Stimulated activated naive B cell treated with anti-CD40 and anti-IgM and Interleukin-4, amounts not matched to agents 10 μg/mL and 1 μg/mL and 100 μg/mL, for 72 hours (primary cell): Measurements from ENCODE around the gene EVA1B.
A peak's percentile ranks its signal among the peaks of the same experiment; 100 is the strongest.

ENCODE experiments used
- ATAC-seq, 2 donors: fragments of 150-1000 bp; cut with Tn5 transposase; replicated peaks; 2 replicates each; pipeline ENCODE4 v1.10.0; 2021; ENCODE audit warnings: moderate library complexity in 1 of 2
- DNase-seq: peaks from one replicate; pipeline ENCODE4 v3.0.0; 2021
- H3K27ac Mint-ChIP-seq: one replicate; pipeline ENCODE4 v1.8.0; 2022; ENCODE audit warnings: mild to moderate bottlenecking, mixed read lengths
- H3K27me3 Mint-ChIP-seq, 2 donors: one replicate each; pipeline ENCODE4 v1.8.0; 2022; ENCODE audit warnings: mixed read lengths in 2 of 2
- H3K36me3 Mint-ChIP-seq, 2 donors: one replicate each; pipeline ENCODE4 v1.8.0; 2022; ENCODE audit warnings: mixed read lengths in 2 of 2, mild to moderate bottlenecking in 1 of 2
- H3K4me1 Mint-ChIP-seq, 2 donors: one replicate each; pipeline ENCODE4 v1.8.0; 2022; ENCODE audit warnings: mixed read lengths in 2 of 2, mild to moderate bottlenecking in 1 of 2
- H3K4me3 Mint-ChIP-seq, 2 donors: one replicate each; pipeline ENCODE4 v1.8.0; 2022; ENCODE audit warnings: mild to moderate bottlenecking in 2 of 2, mixed read lengths in 2 of 2, moderate library complexity in 1 of 2
- H3K9me3 Mint-ChIP-seq, 2 donors: one replicate each; pipeline ENCODE4 v1.8.0; 2022; ENCODE audit warnings: mixed read lengths in 2 of 2, mild to moderate bottlenecking in 1 of 2

The EVA1B gene

DNA sequence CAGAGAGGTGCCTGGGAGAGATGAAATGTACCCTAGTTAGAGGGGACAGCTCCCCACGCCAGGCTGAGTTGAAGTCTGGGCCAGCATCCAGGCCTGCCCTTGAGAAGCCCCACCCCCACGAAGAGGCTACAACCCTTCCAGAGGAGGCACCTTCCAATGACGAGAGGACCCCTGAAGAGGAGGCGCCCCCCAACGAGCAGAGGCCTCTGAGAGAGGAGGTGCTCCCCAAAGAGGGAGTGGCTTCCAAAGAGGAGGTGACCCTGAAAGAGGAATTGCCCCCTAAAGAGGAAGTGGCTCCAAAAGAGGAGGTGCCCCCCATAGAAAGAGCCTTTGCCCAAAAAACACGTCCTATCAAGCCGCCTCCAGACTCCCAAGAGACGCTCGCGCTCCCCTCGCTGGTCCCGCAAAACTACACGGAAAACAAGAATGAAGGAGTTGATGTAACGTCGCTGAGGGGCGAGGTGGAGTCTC is 3.1 kb downstream of the EVA1B start:
- ATAC-seq: peak in 1 of 2 donors; percentile 17
- peaks cover 0 to 4% of the 10 kb centered on the region in 2 donors for H3K36me3 Mint-ChIP-seq

DNA sequence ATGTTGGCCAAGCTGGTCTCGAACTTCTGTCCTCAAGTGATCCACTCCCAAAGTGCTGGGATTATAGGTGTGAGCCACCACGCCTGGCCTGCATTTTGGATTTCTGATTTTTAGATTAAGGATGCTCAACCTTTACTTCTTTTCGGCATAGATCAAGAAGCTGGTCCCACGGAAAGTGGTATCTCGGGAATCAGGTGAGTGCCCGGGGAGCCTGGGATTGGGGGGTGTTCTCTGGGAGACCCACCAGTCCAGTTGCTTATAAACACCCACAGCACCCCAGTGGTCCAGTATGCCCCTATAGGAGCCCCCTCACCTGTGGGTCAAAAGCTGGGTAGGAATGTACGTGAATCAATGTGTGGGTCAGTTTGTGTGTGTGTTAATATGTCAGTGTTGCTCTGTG is 14.0 kb downstream of the EVA1B start:
- DNase-seq (no peak), ATAC-seq (no peak)
- H3K27ac Mint-ChIP-seq: no peak overlapping the region
- peaks cover 0 to 3% of the 10 kb centered on the region in 2 donors for H3K27me3 Mint-ChIP-seq
- H3K9me3 Mint-ChIP-seq: no peaks in the 10 kb centered on the region
- peaks cover 10 to 28% of the 10 kb centered on the region in 2 donors for H3K36me3 Mint-ChIP-seq
- no peak overlapping the region for H3K4me3 Mint-ChIP-seq
- H3K4me1 Mint-ChIP-seq: peaks cover 20 to 32% of the 10 kb centered on the region in 2 donors

More for the DNA sequence above, 3.1 kb downstream of the EVA1B start:
- Mint-ChIP-seq H3K27me3 (peaks cover 0 to 6% of the 10 kb centered on the region in 2 donors), H3K27ac (peak overlapping the region; percentile 59), H3K4me1 (peaks cover 21 to 33% of the 10 kb centered on the region in 2 donors), H3K4me3 (peak overlapping the region; percentile 84 to 88), H3K9me3 (no peaks in the 10 kb centered on the region)
- DNase-seq: no peak

DNA sequence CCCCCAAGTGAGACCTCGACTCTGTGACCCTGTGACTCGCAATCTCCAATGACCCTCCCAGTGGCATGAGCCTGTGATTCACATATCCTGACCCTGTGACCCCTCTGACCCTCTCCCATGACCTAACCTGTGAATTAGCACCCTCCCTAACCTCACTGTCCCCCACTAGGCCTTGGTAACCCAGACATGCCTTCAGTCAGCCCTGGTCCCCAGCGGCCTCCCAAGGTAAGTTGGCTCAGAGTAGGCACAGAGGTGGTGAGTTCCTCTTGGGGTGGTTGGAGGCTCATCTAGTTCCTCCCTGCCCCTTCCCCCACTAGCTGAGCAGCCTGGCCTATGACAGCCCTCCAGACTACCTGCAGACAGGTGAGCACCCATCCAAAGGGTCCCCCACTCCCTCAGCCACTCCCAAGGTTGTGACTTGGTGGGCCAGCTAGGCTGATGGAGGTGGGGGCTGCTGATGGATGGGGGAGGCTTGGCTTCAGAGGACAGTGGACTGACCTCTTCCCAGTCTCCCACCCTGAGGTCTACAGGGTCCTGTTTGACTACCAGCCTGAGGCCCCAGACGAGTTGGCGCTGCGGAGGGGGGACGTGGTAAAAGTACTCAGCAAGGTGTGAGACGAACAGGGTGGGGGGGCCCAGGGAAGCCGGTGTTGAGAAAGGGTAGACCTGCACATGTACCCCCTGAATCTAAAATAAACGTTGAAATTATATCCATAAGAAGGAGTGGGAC is 15.7 kb downstream of the EVA1B start:
- ATAC-seq (no peak), DNase-seq (no peak)
- Mint-ChIP-seq H3K36me3 (peaks cover 18 to 38% of the 10 kb centered on the region in 2 donors), H3K27ac (no peak overlapping the region), H3K27me3 (peaks cover 0 to 3% of the 10 kb centered on the region in 2 donors), H3K9me3 (no peaks in the 10 kb centered on the region), H3K4me1 (peaks cover 25 to 43% of the 10 kb centered on the region in 2 donors), H3K4me3 (peak overlapping the region; percentile 89 to 98)

DNA sequence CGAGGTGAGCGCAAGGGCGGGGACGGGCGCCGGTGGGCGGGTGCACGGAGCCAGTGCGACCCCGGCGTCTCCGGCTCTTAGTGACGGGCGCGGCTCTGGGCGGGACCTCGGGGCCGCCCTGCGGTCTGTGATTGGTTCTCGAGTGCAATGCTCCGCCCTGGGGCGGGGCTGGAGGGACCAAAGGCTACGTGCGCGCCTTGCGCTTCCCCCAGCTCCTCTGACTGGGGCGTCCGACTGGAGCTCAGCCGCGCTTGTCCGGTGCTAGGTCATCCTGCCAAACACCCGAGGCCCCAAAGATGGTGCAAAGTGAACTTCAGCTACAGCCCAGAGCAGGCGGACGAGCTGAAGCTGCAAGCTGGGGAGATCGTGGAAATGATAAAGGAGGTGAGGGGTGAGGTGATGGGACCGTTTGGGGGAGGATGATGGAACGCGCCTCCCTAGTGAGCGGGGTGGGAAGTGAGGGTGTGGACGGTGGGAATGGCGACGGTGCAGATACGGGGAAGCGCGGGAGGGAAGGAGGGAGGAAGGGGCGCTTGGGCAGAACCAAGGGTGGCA is 16.5 kb downstream of the EVA1B start:
- H3K4me3 Mint-ChIP-seq: peak overlapping the region; percentile 89 to 98
- H3K27me3 Mint-ChIP-seq: peaks cover 0 to 3% of the 10 kb centered on the region in 2 donors
- DNase-seq (peak; percentile 87), ATAC-seq (peak; percentile 97 to 98)
- peaks cover 24 to 45% of the 10 kb centered on the region in 2 donors for H3K36me3 Mint-ChIP-seq
- H3K9me3 Mint-ChIP-seq: no peaks in the 10 kb centered on the region
- H3K27ac Mint-ChIP-seq: peak overlapping the region; percentile 96
- H3K4me1 Mint-ChIP-seq: peaks cover 25 to 51% of the 10 kb centered on the region in 2 donors

DNA sequence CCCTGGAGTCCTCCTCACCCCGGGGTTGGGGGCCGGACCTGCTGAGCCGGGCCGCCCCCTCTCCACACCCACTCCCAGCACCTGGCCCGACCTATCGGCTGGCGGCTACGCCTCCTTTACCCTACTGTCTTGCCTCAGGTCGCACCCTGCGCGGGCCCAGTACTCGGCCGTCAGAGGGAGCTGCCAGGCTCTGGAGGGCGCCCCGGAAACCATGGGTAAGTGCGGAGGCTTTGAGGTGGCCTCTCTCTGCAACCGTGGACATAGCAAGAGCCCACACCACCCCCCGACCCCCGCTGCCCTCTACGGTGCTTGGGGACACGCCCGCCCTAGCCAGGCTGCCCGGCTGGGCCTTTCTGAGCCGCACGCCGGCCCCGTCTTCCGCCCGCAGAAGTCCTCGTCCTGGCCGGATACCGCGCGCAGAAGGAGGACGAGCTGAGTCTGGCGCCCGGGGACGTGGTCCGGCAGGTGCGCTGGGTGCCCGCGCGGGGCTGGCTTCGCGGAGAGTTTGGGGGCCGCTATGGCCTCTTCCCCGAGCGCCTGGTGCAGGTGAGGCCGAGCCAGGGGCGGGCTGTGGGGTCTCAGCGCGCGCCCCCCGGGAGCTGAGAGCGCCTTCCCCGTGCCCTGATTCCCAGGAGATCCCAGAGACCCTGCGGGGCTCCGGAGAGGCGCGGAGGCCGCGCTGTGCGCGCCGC is 17.1 kb downstream of the EVA1B start, which contains the start of gene SH3D21:
SH3D21 (plus strand) TSS at position 159 of the 692 bp plus-strand sequence; CDS start at position 212, 53 bp downstream.
- peak; percentile 40 to 45 for ATAC-seq

DNA sequence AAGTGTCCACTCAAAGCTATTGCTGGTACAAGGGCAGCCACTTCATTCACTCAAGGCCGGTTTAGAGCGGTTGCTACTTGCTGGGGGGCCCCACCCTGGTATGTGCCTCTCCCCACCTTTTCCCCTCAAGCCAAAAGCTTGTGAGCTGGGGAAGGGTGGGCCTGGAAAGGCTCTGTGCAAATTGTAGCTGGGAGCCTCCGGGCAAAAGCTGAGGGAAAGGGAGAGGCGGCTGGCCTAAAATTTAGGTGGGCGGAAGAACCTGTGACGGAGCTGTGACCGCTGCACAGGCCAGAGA is 17.6 kb downstream of the EVA1B start:
- peaks cover 0 to 3% of the 10 kb centered on the region in 2 donors for H3K27me3 Mint-ChIP-seq
- ATAC-seq (no peak), DNase-seq (no peak)
- peak overlapping the region; percentile 56 to 89 for H3K4me3 Mint-ChIP-seq
- peaks cover 28 to 50% of the 10 kb centered on the region in 2 donors for H3K36me3 Mint-ChIP-seq
- no peaks in the 10 kb centered on the region for H3K9me3 Mint-ChIP-seq
- H3K4me1 Mint-ChIP-seq: peaks cover 26 to 58% of the 10 kb centered on the region in 2 donors
- peak overlapping the region; percentile 65 for H3K27ac Mint-ChIP-seq

More for the DNA sequence above, 17.1 kb downstream of the EVA1B start, which contains the start of gene SH3D21:
- Mint-ChIP-seq H3K4me3 (peak within 1 kb of the TSS; percentile 89 to 98), H3K4me1 (peaks cover 25 to 53% of the 10 kb centered on the region in 2 donors), H3K36me3 (peaks cover 25 to 45% of the 10 kb centered on the region in 2 donors), H3K27ac (peak within 1 kb of the TSS; percentile 96), H3K9me3 (no peaks in the 10 kb centered on the region), H3K27me3 (peaks cover 0 to 3% of the 10 kb centered on the region in 2 donors)
- DNase-seq: no peak

DNA sequence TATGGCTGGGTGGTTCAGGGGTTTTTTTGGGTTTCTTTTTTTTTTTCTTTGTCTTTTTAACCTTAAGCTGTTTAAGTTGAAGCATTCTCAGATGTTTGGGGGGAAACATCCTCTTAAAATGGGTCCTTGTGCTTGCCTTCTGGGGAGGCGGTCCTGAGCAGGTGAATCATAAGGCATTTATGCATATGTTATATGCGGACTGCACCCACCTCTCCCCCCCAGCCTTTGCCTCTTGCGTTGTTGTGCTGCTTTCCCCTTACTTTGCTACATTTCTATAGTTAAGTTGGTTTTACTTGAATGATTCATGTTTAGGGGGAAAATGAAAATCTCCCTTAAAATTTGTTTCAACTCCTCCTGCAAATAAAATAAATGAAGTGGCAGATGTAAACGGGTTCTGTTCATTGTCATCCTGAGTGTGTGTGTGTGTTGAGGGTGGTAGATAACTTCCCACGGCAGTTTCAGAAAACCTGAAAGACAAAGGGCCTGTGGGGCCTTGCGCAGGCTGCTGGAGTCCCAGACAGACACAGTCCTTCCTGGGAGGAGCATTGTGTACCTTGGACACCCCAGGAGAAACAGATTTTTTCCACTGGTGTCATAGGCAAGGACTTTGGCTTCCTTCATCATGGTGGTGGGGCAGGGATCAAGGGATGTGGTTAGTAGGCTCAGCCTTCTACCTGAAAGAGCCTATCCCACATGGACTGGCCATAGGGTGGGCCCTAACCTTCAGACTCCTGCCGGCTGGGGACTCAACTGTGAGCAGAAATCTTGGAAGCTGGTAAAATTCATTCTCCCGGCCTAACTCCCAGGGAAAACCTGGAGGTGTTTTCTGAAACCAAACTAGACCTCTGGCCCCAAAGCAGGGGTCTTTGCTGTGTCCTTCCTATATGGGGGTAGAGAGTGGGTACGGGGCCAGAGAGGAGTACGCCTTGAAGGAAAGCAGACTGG is 18.2 kb downstream of the EVA1B start:
- Mint-ChIP-seq H3K4me3 (peak overlapping the region; percentile 56 to 89), H3K9me3 (no peaks in the 10 kb centered on the region), H3K27ac (peak overlapping the region; percentile 65), H3K27me3 (peaks cover 0 to 3% of the 10 kb centered on the region in 2 donors), H3K36me3 (peaks cover 33 to 53% of the 10 kb centered on the region in 2 donors), H3K4me1 (peaks cover 30 to 65% of the 10 kb centered on the region in 2 donors)
- DNase-seq: no peak
- ATAC-seq: no peak

DNA sequence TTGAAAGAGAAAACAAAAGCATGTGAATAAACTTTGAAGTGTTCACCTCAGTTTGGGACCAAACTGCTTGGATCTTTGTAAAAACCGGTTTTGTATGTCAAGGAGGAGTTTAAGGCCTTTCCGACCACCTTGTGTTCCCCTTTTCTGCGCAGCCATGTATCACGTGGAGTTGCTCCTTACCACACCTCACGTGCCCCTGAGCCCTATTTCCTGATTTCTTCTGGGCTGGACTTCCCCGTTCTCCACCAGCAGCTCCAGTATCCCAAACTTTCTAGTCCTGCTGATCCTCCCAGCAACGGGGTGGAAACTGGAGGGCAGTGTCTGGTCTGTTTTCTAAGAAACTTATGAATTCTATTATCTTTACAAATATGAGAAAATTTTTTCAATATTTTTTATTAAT is 18.9 kb downstream of the EVA1B start:
- H3K4me1 Mint-ChIP-seq: peaks cover 34 to 72% of the 10 kb centered on the region in 2 donors
- DNase-seq (no peak), ATAC-seq (no peak)
- no peaks in the 10 kb centered on the region for H3K9me3 Mint-ChIP-seq
- peaks cover 0 to 3% of the 10 kb centered on the region in 2 donors for H3K27me3 Mint-ChIP-seq
- peak overlapping the region in 1 of 2 donors; percentile 50 for H3K4me3 Mint-ChIP-seq
- peaks cover 32 to 57% of the 10 kb centered on the region in 2 donors for H3K36me3 Mint-ChIP-seq
- peak overlapping the region; percentile 81 for H3K27ac Mint-ChIP-seq

DNA sequence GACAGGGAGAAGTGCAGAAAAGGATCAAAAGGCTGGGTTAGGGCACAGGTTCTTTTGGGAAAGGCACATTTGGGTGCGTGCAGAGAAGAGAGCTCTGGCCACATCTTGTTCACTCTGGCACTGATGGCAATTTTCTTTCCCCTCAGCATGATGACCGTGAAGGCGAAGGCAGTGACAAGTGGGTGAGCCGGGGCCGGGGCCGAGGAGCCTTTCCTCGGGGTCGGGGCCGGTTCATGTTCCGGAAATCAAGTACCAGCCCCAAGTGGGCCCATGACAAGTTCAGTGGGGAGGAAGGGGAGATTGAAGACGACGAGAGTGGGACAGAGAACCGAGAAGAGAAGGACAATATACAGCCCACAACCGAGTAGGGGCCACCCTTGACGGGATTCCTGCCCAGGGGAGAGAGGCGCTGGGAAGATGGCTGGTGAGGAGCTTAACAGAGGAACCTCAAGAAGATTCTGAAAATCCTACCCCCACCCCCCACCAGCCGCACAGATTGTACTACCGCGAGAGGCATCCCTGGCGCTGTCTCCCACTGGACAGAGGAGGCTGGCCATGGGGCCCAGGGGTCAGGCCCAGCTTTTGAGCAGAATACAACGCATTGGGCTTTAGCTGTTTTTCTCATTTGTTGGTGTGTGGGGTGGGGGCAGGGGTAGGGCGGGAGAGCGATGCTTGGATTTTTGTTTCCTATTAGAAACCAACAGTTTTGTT is 19.6 kb downstream of the EVA1B start:
- Mint-ChIP-seq H3K9me3 (no peaks in the 10 kb centered on the region), H3K4me1 (peaks cover 34 to 78% of the 10 kb centered on the region in 2 donors), H3K36me3 (peaks cover 35 to 58% of the 10 kb centered on the region in 2 donors), H3K27ac (peak overlapping the region; percentile 90), H3K4me3 (peak overlapping the region; percentile 63 to 67), H3K27me3 (peaks cover 0 to 3% of the 10 kb centered on the region in 2 donors)
- no peak for DNase-seq
- no peak for ATAC-seq

DNA sequence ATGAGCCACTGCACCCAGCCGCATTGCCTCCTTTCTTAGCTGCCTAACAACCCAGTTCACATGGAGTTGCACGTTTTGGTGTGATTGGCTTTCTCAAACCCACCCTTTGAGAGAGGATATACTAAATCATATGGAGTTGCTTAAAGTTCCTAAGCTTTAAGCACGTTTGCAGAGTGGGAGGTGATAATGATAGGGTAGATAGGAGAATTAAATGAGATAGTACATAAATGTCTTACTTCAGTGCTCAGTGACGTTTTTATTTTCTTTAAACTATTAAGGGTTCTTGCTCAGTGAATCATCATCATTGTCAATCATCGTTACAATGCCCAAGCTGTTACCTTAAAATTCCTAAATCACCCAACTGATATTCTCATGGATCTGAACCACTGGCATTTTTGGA is 20.2 kb downstream of the EVA1B start:
- Mint-ChIP-seq H3K36me3 (peaks cover 36 to 61% of the 10 kb centered on the region in 2 donors), H3K4me1 (peaks cover 34 to 80% of the 10 kb centered on the region in 2 donors), H3K27ac (peak overlapping the region; percentile 90), H3K4me3 (no peak overlapping the region), H3K9me3 (no peaks in the 10 kb centered on the region), H3K27me3 (peaks cover 0 to 3% of the 10 kb centered on the region in 2 donors)
- no peak for DNase-seq
- no peak for ATAC-seq

DNA sequence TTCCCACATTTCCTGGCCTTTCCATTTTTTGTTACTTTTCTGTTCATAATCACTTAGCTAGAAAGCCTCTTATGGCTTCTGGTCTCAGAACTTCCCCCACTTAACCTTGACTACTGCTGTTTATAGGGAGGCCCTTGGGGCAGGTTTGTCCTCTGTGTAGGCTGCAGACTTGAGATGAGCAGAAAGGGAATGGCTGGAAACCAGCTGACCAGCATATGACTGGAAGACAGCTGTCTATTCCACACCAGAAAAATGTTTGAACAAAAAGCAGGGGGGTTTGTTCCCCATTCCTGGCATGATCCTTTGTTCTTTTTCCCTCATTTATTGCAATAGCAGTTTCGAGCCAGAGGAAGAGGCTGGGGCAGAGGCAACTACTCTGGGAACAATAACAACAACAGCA is 22.2 kb downstream of the EVA1B start:
- H3K27me3 Mint-ChIP-seq: no peaks in the 10 kb centered on the region
- H3K36me3 Mint-ChIP-seq: peaks cover 39 to 65% of the 10 kb centered on the region in 2 donors
- DNase-seq (no peak), ATAC-seq (no peak)
- peaks cover 27 to 66% of the 10 kb centered on the region in 2 donors for H3K4me1 Mint-ChIP-seq
- H3K9me3 Mint-ChIP-seq: no peaks in the 10 kb centered on the region
- H3K27ac Mint-ChIP-seq: no peak overlapping the region
- H3K4me3 Mint-ChIP-seq: no peak overlapping the region

DNA sequence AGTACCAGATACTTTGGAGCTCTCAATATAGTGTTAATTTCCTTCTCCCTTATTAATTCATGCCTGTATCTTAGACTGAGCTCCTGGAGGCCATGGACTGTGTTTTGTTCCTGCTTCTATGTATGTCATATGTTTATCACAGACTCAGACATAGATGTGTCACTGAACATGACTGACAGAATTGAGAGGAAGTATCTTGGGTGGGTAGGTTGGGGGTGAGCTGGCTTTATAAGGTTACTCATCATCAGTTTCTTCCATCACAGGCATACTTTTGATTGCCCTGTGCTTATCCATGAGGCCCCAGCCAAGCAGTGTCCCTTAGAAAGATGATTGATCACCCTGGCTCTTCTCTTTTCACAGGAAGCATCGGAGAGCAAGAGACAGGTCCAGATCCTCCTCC is 22.9 kb downstream of the EVA1B start:
- H3K4me3 Mint-ChIP-seq: no peak overlapping the region
- H3K4me1 Mint-ChIP-seq: peaks cover 21 to 59% of the 10 kb centered on the region in 2 donors
- H3K27me3 Mint-ChIP-seq: no peaks in the 10 kb centered on the region
- peak overlapping the region; percentile 54 for H3K27ac Mint-ChIP-seq
- no peaks in the 10 kb centered on the region for H3K9me3 Mint-ChIP-seq
- peaks cover 41 to 64% of the 10 kb centered on the region in 2 donors for H3K36me3 Mint-ChIP-seq
- peak; percentile 28 to 38 for ATAC-seq
- no peak for DNase-seq

DNA sequence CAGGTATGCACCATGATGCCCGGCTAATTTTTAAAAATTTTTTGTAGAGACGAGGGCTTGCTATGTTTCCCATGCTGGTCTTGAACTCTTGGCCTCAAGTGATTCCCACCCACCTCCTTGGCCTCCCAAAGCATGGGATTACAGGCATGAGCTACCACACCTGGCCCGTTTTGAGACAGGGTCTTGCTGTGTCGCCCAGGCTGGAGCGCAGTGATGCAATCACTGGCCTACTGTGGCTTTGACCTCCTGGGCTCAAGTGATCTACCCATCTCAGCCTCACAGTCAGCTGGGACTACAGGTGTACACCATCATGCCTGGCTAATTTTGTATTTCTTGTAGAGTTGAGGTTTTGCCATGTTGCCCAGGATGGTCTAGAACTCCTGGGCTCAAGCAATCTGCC is 24.8 kb downstream of the EVA1B start:
- peaks cover 12 to 40% of the 10 kb centered on the region in 2 donors for H3K4me1 Mint-ChIP-seq
- H3K9me3 Mint-ChIP-seq: no peaks in the 10 kb centered on the region
- no peak for DNase-seq
- H3K27me3 Mint-ChIP-seq: no peaks in the 10 kb centered on the region
- peaks cover 45 to 58% of the 10 kb centered on the region in 2 donors for H3K36me3 Mint-ChIP-seq
- no peak for ATAC-seq
- H3K27ac Mint-ChIP-seq: no peak overlapping the region
- no peak overlapping the region for H3K4me3 Mint-ChIP-seq
